ENCODE results near the gene KHDRBS1.
A peak's percentile ranks its signal among the peaks of the same experiment; 100 is the strongest.

The KHDRBS1 gene

DNA sequence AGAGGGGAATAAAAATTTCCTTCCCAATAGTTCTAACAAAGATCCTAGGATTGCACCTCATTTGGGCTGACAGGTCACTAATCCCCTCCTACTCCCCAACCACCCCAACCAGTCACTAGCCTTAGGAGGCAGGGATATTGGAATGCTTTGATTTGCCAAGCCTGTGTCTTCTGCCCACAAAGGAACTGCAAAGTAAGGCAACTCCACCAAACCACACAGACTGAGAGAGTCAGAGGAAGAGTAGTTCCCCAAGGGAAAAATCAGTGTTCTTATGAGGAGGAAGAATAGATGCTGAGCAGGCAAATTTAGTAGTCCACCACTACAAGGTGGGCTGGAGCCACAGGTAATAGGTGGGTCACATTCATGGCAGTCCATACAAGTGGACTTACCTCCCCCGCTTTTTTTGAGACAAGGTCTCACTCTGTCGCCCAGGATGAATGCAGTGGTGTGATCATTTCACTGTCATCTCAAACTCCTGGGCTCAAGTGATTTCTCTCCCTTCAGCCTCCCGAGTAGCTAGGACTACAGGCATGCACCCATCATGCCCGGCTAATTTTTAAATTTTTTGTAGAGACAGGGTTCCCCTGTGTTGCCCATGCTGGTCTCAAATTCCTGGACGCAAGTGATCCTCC lies 55.4 kb downstream of the KHDRBS1 start:
- no peak overlapping the region for H3K4me3 ChIP-seq (replicated peaks; ENCODE audit: low read depth, low read length)

DNA sequence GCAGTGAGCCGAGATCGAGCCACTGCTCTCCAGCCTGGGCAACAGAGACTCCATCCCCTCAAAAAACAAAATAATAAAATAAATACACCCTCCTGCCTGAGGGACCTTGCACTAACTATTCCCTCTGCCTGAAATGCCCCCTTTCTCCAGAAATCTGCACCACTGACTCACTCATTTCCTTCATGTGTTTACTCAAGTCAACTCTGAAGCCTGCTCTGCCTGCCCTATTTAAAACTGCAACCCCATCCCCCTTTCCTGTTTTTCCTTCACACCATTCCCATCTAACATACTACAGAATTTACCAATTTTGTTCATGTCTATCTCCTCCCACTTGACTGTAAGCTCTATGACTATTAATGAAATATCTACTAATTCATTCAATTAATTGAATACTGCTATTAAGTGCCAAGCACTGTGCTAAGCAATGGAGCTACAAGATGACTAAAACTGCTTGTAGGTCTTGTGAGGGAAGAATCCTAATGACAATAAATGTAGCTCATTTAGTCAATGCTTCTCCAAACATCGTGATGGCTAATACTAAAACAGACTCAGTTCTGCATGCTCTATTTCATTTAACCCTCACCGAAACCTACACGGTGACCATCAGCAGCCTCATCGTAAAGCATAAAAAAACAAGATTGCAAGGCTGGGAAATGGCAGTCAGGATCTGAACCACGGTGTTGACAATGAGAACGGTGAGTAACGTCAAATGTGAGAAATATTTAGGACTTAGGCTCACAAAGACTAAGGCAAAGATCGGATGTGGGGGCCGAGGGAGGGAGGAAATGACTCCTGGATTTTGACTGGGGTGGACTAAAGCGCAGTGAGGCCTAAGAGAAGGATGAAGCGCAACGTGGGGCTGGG lies 58.3 kb downstream of the KHDRBS1 start:
- TF ChIP-seq, protein P1, sequence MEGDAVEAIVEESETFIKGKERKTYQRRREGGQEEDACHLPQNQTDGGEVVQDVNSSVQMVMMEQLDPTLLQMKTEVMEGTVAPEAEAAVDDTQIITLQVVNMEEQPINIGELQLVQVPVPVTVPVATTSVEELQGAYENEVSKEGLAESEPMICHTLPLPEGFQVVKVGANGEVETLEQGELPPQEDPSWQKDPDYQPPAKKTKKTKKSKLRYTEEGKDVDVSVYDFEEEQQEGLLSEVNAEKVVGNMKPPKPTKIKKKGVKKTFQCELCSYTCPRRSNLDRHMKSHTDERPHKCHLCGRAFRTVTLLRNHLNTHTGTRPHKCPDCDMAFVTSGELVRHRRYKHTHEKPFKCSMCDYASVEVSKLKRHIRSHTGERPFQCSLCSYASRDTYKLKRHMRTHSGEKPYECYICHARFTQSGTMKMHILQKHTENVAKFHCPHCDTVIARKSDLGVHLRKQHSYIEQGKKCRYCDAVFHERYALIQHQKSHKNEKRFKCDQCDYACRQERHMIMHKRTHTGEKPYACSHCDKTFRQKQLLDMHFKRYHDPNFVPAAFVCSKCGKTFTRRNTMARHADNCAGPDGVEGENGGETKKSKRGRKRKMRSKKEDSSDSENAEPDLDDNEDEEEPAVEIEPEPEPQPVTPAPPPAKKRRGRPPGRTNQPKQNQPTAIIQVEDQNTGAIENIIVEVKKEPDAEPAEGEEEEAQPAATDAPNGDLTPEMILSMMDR (IDR thresholded peaks at IDR 0.05; ENCODE audit: insufficient read depth, low read length, poor library complexity, severe bottlenecking) = no peak
- peak overlapping the region; percentile 91 for H3K4me3 ChIP-seq (replicated peaks; ENCODE audit: low read depth, low read length)
- H3K27me3 ChIP-seq (replicated peaks; ENCODE audit: control insufficient read depth, insufficient read depth, low read length) = no peaks in the 10 kb centered on the region
- no peak for DNase-seq (ENCODE audit: extremely low read depth, insufficient read length)
- peaks cover 8% of the 10 kb centered on the region for H3K36me3 ChIP-seq (ENCODE audit: control insufficient read depth, insufficient read depth, low read length)

More for the DNA sequence above, 55.4 kb downstream of the KHDRBS1 start:
- H3K27me3 ChIP-seq (replicated peaks; ENCODE audit: control insufficient read depth, insufficient read depth, low read length) = no peaks in the 10 kb centered on the region
- TF ChIP-seq, protein P1 (IDR thresholded peaks at IDR 0.05; ENCODE audit: insufficient read depth, low read length, poor library complexity, severe bottlenecking) = no peak
- no peak for DNase-seq (ENCODE audit: extremely low read depth, insufficient read length)
- no peaks in the 10 kb centered on the region for H3K36me3 ChIP-seq (ENCODE audit: control insufficient read depth, insufficient read depth, low read length)

DNA sequence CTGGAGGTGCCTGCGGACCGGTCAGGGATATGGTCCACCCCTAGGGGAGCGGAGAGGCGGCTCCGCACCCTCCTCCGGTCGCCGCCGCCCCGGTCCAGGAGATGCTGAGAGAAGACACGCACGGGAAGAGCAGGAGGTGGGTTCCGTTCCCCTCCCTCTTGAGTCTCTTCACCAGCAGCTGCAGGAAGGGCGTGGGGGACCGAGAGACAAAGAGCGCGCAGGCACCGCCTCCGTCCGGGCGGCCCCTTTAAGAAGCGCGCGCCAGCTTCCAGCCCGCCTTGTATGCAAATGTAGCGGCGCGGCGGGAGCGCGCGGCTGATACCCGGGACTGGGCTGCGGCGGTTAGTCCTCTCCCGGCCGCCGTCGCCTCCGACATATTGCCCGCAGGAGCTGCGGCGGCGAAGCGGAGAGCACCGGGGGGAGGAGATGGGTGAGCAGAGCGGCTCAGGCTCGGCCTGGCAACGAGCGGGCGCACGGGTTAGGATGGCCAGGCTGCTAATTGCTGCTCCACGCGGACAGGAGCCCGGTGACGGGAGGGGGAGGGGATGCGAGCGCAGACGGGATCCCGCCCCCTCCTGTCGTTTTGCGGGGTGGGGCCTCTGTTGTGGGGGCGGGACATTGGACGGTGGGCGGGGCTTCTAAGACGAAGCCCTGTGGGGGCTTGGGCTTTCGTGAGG lies 59.1 kb downstream of the KHDRBS1 start, which contains the start of gene TMEM39B:
Gene TMEM39B, plus strand, starts transcription at position 318 of the 677 bp plus-strand sequence. Its CDS starts 109 bp downstream, at position 427.
- Histone ChIP-seq H3K36me3 (ENCODE audit: control insufficient read depth, insufficient read depth, low read length) (peaks cover 14% of the 10 kb centered on the region), H3K4me3 (replicated peaks; ENCODE audit: low read depth, low read length) (peak within 1 kb of the TSS; percentile 91), H3K27me3 (replicated peaks; ENCODE audit: control insufficient read depth, insufficient read depth, low read length) (no peaks in the 10 kb centered on the region)
- TF ChIP-seq, protein P1 (IDR thresholded peaks at IDR 0.05; ENCODE audit: insufficient read depth, low read length, poor library complexity, severe bottlenecking) = no peak
- DNase-seq (ENCODE audit: extremely low read depth, insufficient read length) = peak; percentile 99

DNA sequence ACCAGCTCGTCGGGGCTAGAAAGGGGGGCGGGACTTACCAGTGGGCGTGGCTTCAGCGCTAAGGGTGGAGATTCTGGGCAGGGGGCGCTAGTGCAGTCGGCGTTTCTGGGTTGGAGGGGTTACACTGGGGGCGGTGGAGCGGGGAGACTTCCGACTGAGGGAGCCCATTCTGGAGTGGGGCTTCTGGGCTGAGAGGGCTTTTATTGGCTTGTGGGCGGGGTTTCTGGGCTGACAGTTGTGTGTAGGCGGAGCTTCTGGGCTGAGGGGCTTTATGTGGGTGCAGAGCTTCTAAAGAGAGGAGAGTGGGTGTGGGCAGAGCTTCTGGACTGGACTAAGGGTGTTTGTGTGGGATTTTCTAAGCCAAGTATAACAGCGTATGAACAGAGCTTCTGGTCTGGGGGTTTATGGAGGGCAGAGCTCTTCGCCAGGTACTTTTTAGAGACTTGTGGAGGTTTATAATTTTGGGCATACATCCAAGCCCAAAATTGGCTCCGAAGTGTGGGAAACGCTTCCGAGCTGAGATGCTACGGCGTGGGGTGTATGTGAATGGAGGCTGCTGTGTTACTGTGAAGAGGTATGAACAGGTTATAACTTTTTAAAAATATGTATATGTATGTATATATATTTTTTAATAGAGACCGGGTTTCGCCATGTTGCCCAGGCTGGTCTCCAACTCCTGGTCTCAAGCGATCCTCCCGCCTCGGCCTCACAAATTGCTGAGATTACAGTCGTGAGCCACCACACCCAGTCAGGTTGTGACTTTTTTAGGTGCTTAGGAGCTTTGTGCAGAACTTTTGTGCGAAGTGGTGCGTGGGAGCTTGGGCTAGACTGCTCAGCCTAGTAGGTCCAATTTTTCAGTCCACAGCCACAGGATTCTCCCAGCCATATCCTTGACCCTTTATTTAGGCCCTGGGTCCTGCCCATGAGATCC lies 59.9 kb downstream of the KHDRBS1 start:
- TF ChIP-seq, protein P1 (IDR thresholded peaks at IDR 0.05; ENCODE audit: insufficient read depth, low read length, poor library complexity, severe bottlenecking) = peak; percentile 34

DNA sequence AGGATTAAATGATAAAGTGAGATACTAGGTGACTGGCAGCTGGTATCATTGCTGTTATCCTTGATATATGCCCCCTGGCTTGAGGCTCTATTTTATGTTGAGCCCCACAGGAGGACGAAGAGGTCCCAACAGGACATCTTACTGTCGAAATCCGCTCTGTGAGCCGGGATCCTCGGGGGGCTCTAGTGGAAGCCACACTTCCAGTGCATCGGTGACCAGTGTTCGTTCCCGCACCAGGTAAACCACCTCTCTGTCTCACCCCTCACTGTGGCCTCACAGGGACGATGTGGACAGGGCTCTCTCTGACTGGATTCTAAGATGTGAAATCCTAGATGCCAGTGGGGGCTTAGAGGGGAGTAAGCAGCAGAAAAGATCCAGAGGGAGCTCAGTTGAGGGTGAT lies 61.2 kb downstream of the KHDRBS1 start:
- H3K4me3 ChIP-seq (replicated peaks; ENCODE audit: low read depth, low read length) = no peak overlapping the region
- DNase-seq (ENCODE audit: extremely low read depth, insufficient read length) = no peak
- no peaks in the 10 kb centered on the region for H3K27me3 ChIP-seq (replicated peaks; ENCODE audit: control insufficient read depth, insufficient read depth, low read length)
- peaks cover 15% of the 10 kb centered on the region for H3K36me3 ChIP-seq (ENCODE audit: control insufficient read depth, insufficient read depth, low read length)
- TF ChIP-seq, protein P1 (IDR thresholded peaks at IDR 0.05; ENCODE audit: insufficient read depth, low read length, poor library complexity, severe bottlenecking) = no peak

More for the DNA sequence above, 59.9 kb downstream of the KHDRBS1 start:
- Histone ChIP-seq H3K4me3 (replicated peaks; ENCODE audit: low read depth, low read length) (peak overlapping the region; percentile 91), H3K27me3 (replicated peaks; ENCODE audit: control insufficient read depth, insufficient read depth, low read length) (no peaks in the 10 kb centered on the region), H3K36me3 (ENCODE audit: control insufficient read depth, insufficient read depth, low read length) (peaks cover 15% of the 10 kb centered on the region)
- DNase-seq (ENCODE audit: extremely low read depth, insufficient read length) = no peak

Data from GM06990 (cell line).